Mucosa of stomach (tissue), 1 donor: ENCODE measurements around the gene NMU.

Experiments
- H3K27me3 ChIP-seq: one replicate; pipeline ENCODE4 v1.7.0; 2013; ENCODE audit warnings: mild to moderate bottlenecking, low read length; ENCODE audit not compliant: control insufficient read depth, insufficient read depth
- H3K36me3 ChIP-seq: one replicate; pipeline ENCODE4 v1.7.0; 2013; ENCODE audit warnings: low read length; ENCODE audit not compliant: control insufficient read depth, insufficient read depth
- H3K4me1 ChIP-seq: one replicate; pipeline ENCODE4 v1.7.0; 2013; ENCODE audit warnings: mild to moderate bottlenecking, low read length; ENCODE audit not compliant: control insufficient read depth, insufficient read depth
- H3K4me3 ChIP-seq: one replicate; pipeline ENCODE4 v1.7.0; 2013; ENCODE audit warnings: low read length
- H3K9ac ChIP-seq: one replicate; pipeline ENCODE4 v1.7.0; 2013; ENCODE audit warnings: mild to moderate bottlenecking, low read length, moderate library complexity
- H3K9me3 ChIP-seq: one replicate; pipeline ENCODE4 v1.7.0; 2013; ENCODE audit warnings: mild to moderate bottlenecking, low read length, moderate library complexity; ENCODE audit not compliant: control insufficient read depth
- donor health status: Pancreatic carcinoma.

Gene NMU

DNA sequence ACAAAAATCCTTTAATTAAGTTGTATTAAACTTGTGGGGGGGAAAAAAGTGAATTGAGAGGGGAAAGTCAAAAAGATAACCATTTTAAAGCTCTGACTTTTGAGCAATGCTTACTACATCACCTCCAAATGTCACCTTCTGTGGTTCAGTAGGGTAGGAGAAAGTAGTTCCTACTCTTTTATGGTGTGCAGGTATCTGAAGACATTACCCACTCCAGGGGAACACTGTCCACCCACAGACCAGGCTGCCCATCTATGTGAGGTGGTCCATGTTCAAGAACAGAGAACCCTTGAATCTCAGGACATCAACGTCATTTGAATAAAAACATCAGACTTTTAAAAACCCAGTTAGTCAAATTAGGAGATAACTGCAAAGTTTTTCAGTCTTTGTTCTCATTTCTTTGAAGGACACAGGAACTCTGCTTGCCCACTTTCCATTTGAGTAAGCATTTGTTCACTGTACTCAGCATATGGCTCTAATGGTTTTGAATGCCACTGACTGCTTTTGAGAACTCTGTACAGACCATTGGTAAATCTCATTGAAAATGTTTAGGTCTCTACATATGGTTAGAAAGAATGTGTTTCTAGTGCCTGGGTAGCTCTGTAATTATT is 18.4 kb downstream of the NMU start:
- H3K36me3 ChIP-seq: no peaks in the 10 kb centered on the region
- H3K9me3 ChIP-seq: no peaks in the 10 kb centered on the region
- no peak overlapping the region for H3K4me3 ChIP-seq
- H3K9ac ChIP-seq: no peak overlapping the region
- no peaks in the 10 kb centered on the region for H3K4me1 ChIP-seq
- no peaks in the 10 kb centered on the region for H3K27me3 ChIP-seq

DNA sequence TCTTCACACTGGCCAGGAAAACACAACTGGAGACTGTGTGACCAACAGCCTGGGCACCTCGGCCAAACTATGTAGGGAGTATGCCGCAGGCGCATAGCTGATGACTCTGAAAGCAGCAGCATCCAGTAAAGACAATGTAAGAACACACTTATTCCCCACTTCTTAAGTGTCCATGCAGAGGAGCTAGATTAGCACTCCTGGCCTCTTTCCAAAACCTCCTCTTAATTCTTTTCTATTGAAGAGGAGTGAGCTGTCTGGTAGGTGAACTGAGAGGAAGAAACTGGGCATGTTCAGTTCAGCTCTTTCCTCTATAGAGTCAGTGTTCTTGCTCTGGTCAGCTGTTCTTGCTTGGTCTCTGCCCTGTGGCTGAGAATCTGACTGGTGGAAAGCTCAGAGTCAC is 21.1 kb downstream of the NMU start:
- Histone ChIP-seq H3K4me1 (peaks cover 6% of the 10 kb centered on the region), H3K4me3 (no peak overlapping the region), H3K27me3 (no peaks in the 10 kb centered on the region), H3K36me3 (no peaks in the 10 kb centered on the region), H3K9ac (no peak overlapping the region), H3K9me3 (no peaks in the 10 kb centered on the region)

DNA sequence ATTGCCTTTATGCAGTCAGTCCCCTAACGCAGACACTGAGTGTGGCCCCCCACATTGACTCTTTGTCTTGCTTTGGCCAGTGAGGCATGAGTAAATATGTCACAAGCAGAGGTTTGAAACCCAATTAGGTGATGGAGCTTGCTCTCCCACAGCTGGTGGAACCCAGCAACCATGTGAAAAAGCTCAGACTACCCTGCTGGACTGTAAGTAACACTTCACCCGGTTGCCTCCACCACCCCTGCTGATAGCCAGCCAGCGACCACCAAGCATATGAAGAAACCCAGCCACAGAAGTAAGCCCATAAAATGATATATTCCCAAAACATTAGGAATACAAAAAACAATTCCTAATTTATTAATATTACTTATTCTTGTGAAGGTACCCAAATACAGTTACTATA is 22.5 kb downstream of the NMU start:
- H3K4me3 ChIP-seq: no peak overlapping the region
- peaks cover 19% of the 10 kb centered on the region for H3K4me1 ChIP-seq
- no peaks in the 10 kb centered on the region for H3K9me3 ChIP-seq
- no peaks in the 10 kb centered on the region for H3K36me3 ChIP-seq
- no peak overlapping the region for H3K9ac ChIP-seq
- no peaks in the 10 kb centered on the region for H3K27me3 ChIP-seq

DNA sequence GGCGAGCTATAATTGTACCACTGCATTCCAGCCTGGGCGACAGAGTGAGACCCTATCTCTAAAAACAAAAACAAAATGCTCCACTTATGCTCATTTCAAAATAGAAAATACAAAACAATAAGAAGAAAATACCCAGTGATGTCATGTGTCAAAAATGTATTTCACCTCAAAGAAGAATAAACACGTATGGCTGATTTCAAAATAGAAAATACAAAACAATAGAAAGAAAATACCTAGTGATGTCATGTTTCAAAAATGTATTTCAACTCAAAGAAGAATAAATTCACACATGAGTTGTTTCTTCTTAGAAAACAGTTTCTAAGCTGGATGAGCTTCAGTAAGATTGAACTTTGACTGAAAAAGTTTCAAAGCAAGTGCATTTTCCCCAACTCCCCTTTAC is 23.8 kb downstream of the NMU start:
- H3K9ac ChIP-seq: no peak overlapping the region
- H3K4me1 ChIP-seq: peaks cover 19% of the 10 kb centered on the region
- no peaks in the 10 kb centered on the region for H3K27me3 ChIP-seq
- no peaks in the 10 kb centered on the region for H3K9me3 ChIP-seq
- H3K4me3 ChIP-seq: no peak overlapping the region
- no peaks in the 10 kb centered on the region for H3K36me3 ChIP-seq

DNA sequence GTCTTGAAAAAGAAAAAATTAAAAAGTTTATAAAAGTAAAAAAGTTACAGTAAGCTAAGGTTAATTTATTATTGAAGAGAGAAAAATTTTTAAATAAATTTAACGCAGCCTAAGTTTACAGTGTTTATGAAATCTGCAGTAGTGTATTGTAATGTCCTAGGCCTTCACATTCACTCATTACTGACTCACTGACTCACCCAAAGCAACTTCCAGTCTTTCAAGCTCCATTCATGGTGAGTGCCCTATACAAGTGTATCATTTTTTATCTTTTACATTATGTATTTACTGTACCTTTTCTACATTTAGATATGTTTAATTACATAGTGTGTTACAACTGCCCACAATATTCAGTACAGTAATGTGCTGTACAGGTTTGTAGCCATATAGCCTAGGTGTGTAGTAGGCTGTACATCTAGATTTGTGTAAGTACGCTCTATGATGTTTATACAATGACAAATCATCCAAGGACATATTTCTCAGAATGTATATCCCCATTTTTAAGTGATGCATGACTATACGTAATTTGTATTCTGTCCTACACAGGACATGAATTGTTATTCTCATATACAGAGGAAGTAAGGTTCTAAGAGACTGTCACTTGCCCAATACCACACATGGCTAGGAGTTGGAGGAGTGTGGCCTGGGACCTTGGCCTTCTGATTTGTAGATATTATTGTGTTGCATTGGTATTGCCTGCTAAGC is 24.6 kb downstream of the NMU start:
- H3K9me3 ChIP-seq: no peaks in the 10 kb centered on the region
- no peaks in the 10 kb centered on the region for H3K27me3 ChIP-seq
- no peak overlapping the region for H3K4me3 ChIP-seq
- no peaks in the 10 kb centered on the region for H3K36me3 ChIP-seq
- H3K9ac ChIP-seq: no peak overlapping the region
- peaks cover 19% of the 10 kb centered on the region for H3K4me1 ChIP-seq

DNA sequence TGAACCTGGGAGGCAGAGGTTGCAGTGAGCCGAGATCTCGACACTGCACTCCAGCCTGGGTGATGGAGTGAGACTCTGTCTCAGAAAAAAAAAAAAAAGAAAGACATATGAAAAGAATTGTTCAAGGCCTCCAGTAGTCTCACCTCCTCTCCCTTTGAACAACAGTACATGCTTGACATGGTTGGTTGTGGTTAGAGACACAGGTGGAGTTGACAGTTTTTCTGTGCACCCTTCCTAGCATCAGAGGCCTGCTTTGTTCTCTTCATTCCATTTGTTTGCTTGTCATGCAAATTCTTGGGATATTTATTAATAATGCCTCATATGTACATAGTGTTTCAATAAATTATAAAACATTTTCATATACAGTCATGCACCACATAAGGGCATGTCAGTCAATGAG is 25.7 kb downstream of the NMU start:
- H3K27me3 ChIP-seq: no peaks in the 10 kb centered on the region
- H3K9ac ChIP-seq: no peak overlapping the region
- H3K4me1 ChIP-seq: peaks cover 19% of the 10 kb centered on the region
- no peak overlapping the region for H3K4me3 ChIP-seq
- H3K9me3 ChIP-seq: no peaks in the 10 kb centered on the region
- no peaks in the 10 kb centered on the region for H3K36me3 ChIP-seq

DNA sequence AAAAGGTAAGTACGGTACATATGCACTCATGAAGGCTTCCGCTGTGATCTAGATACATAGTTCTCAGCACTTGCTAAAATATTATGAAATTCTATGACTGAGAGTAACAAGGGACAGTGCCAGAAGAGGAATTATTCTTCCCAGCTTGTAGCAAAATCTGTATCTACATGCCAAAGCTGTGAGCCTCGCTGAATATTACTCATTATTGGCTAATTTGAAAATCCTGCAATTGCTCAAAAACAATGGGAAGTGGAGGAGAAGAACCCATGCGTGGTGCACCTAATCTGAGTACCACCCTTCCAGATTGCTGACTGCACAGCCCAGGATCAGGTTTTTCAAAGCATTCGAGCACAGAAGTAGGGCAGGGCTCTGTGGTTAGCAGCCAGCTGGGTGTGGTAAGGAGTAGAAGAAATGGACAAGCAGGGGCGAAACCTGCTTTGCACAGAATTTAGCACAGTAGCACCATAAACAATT is 26.7 kb downstream of the NMU start:
- no peaks in the 10 kb centered on the region for H3K27me3 ChIP-seq
- no peak overlapping the region for H3K4me3 ChIP-seq
- H3K4me1 ChIP-seq: peaks cover 19% of the 10 kb centered on the region
- no peaks in the 10 kb centered on the region for H3K9me3 ChIP-seq
- H3K9ac ChIP-seq: no peak overlapping the region
- no peaks in the 10 kb centered on the region for H3K36me3 ChIP-seq

DNA sequence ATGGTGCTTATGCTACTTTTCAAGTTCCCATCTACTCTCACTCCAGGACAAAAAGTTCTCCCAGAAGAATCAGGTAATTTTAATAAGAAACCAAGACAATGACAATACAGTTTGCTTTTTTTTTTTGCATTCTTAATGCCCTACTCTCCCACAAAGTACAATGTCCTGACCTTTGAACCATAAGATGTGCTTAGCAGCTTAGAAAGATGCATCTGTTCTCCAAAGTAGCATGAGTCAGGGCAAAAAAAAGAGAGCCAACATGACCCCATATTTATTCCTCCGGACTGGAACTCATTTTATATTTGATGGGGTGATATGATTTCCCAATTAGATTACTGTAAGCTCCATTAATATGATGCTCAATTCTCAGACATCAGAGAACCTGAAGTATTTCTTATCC is 27.5 kb downstream of the NMU start:
- H3K27me3 ChIP-seq: no peaks in the 10 kb centered on the region
- H3K9me3 ChIP-seq: no peaks in the 10 kb centered on the region
- no peaks in the 10 kb centered on the region for H3K36me3 ChIP-seq
- peaks cover 19% of the 10 kb centered on the region for H3K4me1 ChIP-seq
- no peak overlapping the region for H3K9ac ChIP-seq
- H3K4me3 ChIP-seq: no peak overlapping the region

DNA sequence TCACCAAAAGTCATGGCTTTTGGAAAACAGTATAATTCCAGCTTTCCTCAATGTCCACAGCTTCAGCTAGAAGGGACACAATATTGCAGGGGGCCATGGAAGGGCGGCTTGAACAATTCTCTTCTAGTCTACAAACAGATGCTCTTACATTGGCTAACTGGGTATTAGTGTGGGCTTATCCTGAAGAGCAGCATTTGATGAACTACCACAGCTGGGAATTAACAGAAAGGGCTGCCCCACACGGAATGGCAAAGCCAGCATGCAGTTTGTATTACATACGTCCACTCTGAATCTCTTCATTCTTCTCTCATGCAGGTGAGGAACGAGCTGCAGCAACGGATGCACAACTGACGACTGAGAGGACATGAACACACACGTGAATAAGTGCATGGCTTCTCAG is 31.1 kb downstream of the NMU start:
- H3K9me3 ChIP-seq: no peaks in the 10 kb centered on the region
- peaks cover 13% of the 10 kb centered on the region for H3K4me1 ChIP-seq
- no peak overlapping the region for H3K4me3 ChIP-seq
- H3K9ac ChIP-seq: no peak overlapping the region
- H3K36me3 ChIP-seq: no peaks in the 10 kb centered on the region
- no peaks in the 10 kb centered on the region for H3K27me3 ChIP-seq

DNA sequence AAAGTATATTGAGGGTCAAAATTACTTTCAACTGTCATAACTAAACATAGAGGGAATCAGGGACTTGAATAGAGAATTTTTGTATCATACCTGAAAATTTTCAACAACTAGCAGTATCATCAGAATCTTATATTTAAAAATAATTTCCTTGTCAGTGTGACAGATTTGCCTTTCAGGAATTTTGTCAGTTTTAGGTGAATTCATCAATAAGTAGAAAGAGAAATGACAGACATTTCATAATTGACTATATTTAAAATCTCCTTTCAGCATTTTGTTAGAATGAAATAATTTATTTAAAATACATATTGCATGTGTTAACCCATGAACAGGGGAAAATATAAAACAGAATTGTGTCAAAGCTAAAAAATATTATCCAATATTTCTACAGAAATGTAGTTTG is 35.5 kb downstream of the NMU start:
- no peak overlapping the region for H3K4me3 ChIP-seq

DNA sequence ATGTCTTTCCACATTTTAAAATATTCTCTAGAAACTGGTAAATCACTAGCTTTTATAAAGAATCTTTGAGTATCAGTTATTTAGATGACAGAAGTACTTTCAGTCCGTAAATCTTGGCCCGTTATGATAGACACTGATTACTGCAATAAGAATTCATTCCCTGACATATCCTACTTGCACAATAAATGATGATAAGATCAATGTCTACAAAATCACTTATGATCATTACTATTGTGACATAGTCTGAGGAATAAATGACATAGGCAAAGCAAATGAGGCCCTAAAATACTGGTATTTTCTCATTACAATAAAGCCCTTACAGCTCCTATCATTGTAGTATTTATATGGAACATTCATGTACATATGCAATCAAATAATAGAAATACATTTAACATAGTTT is 37.5 kb downstream of the NMU start:
- Histone ChIP-seq H3K4me3 (no peak overlapping the region), H3K9ac (no peak overlapping the region), H3K36me3 (no peaks in the 10 kb centered on the region), H3K9me3 (no peaks in the 10 kb centered on the region), H3K27me3 (no peaks in the 10 kb centered on the region), H3K4me1 (no peaks in the 10 kb centered on the region)

More for the DNA sequence above, 35.5 kb downstream of the NMU start:
- no peaks in the 10 kb centered on the region for H3K4me1 ChIP-seq
- no peaks in the 10 kb centered on the region for H3K9me3 ChIP-seq
- H3K36me3 ChIP-seq: no peaks in the 10 kb centered on the region
- H3K9ac ChIP-seq: no peak overlapping the region
- no peaks in the 10 kb centered on the region for H3K27me3 ChIP-seq

DNA sequence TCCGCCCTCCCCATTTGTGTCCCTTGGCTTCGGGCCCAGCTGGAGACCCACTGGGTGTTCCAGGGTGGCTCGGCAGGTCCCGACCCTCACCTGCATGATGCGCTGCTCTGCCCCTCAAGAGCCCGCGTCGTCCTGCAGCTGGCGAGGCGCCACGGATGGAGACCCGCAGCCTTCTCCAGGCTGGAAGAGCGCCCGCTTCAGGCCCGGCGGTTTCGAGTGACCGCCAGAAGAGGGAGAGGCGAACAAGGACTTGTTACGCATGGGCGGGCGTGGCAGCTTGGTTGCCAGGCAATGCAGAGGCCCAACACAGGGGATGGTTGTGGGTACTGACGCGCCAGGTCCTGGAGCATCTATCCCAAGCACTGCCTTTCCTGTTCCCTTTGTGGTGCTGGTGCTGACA is 44.1 kb downstream of the NMU start, which contains the start of gene PDCL2:
PDCL2 (minus strand) TSS at position 232 of the 400 bp plus-strand sequence; CDS start at position 96, 136 bp downstream.
- Histone ChIP-seq H3K9me3 (no peaks in the 10 kb centered on the region), H3K4me1 (no peaks in the 10 kb centered on the region), H3K9ac (no peak within 1 kb of the TSS), H3K27me3 (no peaks in the 10 kb centered on the region), H3K36me3 (no peaks in the 10 kb centered on the region), H3K4me3 (no peak within 1 kb of the TSS)
